ENCODE data around the gene CCDC102B.

DNA sequence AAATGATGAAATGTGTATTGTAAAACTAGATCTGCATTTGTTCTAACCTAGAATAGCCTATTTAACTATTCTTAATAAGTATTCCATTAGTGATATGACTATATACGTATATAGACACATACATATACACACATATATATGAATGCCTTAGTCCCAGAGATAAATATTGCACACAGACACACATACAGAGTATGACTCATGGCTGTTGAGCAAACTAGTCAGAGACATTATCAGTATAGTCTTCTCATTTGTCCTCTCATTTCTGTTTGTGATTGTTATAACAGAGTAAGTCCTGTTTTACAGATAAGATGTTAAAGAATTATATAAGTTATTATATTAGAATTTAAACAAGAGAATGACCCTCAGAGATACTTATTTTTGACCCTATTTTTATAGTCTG, 202.5 kb downstream of the CCDC102B start:
- TF ChIP-seq POLR2A (IDR thresholded peaks at IDR 0.05; ENCODE audit: low read depth, low read length) = no peak
- no peak for TF ChIP-seq POLR2AphosphoS5 (IDR thresholded peaks at IDR 0.05; ENCODE audit: low read depth, low read length)
- TF ChIP-seq TAF1 (IDR thresholded peaks at IDR 0.05; ENCODE audit: borderline replicate concordance, low read depth, low read length) = no peak

All from GM12892 (cell line).